CD4-positive, alpha-beta T cell treated with Interleukin-6 at 100 ng/mL for 8 hours (primary cell): Measurements from ENCODE around the gene BOLA1.
A peak's percentile ranks its signal among the peaks of the same experiment; 100 is the strongest.
"Not testable (repeated sequence)": the region's sequence is repeated elsewhere in the genome, so short reads cannot be mapped to it uniquely, and the experiment has no call there.

Source experiments
- DNase-seq: peaks from one replicate; pipeline ENCODE4 v3.0.0-alpha.2; 2020; ENCODE audit warnings: mixed read lengths, low spot score

Gene BOLA1

GRCh38 chr1:149887196-149887455 lies 12.2 kb upstream of the BOLA1 start:
- not testable (repeated sequence) for DNase-seq

- DNase-seq = peak; percentile 94
These were observed 11.7 kb upstream of the BOLA1 start for GRCh38 chr1:149887456-149888246.

- DNase-seq = peak; percentile 78
These were observed 10.9 kb upstream of the BOLA1 start for GRCh38 chr1:149888247-149888998.

- no peak for DNase-seq
These were observed 10.4 kb upstream of the BOLA1 start for GRCh38 chr1:149888999-149889289.

- no peak for DNase-seq
These were observed 2.8 kb upstream of the BOLA1 start for GRCh38 chr1:149896575-149896974.

GRCh38 chr1:149903836-149904491 lies 4.6 kb downstream of the BOLA1 start:
- no peak for DNase-seq

GRCh38 chr1:149906570-149907075 lies 7.3 kb downstream of the BOLA1 start:
- DNase-seq = no peak

GRCh38 chr1:149914545-149914944 lies 15.2 kb downstream of the BOLA1 start:
- DNase-seq = no peak

- no peak for DNase-seq
These were observed 16.2 kb downstream of the BOLA1 start for GRCh38 chr1:149915429-149916192.

- no peak for DNase-seq
These were observed 17.0 kb downstream of the BOLA1 start for GRCh38 chr1:149916193-149916897.

- no peak for DNase-seq
These were observed 17.5 kb downstream of the BOLA1 start for GRCh38 chr1:149916898-149917252.

GRCh38 chr1:149917571-149918144 lies 18.3 kb downstream of the BOLA1 start, which contains the start of gene SV2A:
TSS of gene SV2A (minus strand) at chr1:149917844. CDS start at chr1:149913840, 4,004 bp downstream.
- peak; percentile 42 for DNase-seq

- no peak for DNase-seq
These were observed 24.3 kb downstream of the BOLA1 start for GRCh38 chr1:149923626-149924025.

GRCh38 chr1:149925345-149925744 lies 26.0 kb downstream of the BOLA1 start:
- no peak for DNase-seq

- no peak for DNase-seq
These were observed 26.4 kb downstream of the BOLA1 start for GRCh38 chr1:149925751-149926150.

GRCh38 chr1:149926296-149926695 lies 26.9 kb downstream of the BOLA1 start:
- no peak for DNase-seq

GRCh38 chr1:149927056-149927562 lies 27.7 kb downstream of the BOLA1 start:
- DNase-seq = no peak

- peak; percentile 95 for DNase-seq
These were observed 28.4 kb downstream of the BOLA1 start, which contains the start of gene SF3B4 for GRCh38 chr1:149927563-149928400. TSS of gene SF3B4 (minus strand) at chr1:149927803. CDS start at chr1:149927759, 44 bp downstream.

GRCh38 chr1:149928401-149928724 lies 29.0 kb downstream of the BOLA1 start:
- DNase-seq = no peak

- no peak for DNase-seq
These were observed 30.5 kb downstream of the BOLA1 start for GRCh38 chr1:149929856-149930255.
